Vagina (tissue), 2 donors: ENCODE data around the gene DDX54. TPM values are rescaled to one million over a fixed set of nuclear protein-coding genes. Genes with fewer than 3 reads are reported as not detected.

ENCODE experiments used
- DNase-seq, 2 donors: peaks; one replicate each; pipeline ENCODE4 v3.0.0-alpha.2; 2017; ENCODE audit errors: extremely low spot score in 2 of 2
- H3K27ac ChIP-seq: fragments of 200-600 bp; sonication (generic); one replicate; pipeline ENCODE4 v1.5.1; 2019
- H3K27me3 ChIP-seq: fragments of 200-600 bp; sonication (generic); one replicate; pipeline ENCODE4 v1.5.1; 2019
- H3K36me3 ChIP-seq, 2 donors: fragments of 200-600 bp; sonication (generic); one replicate each; pipeline ENCODE4 v1.5.1; 2017 to 2019
- H3K4me1 ChIP-seq: fragments of 200-600 bp; sonication (generic); one replicate; pipeline ENCODE4 v1.5.1; 2019
- H3K4me3 ChIP-seq, 2 donors: fragments of 200-600 bp; sonication (generic); 1 replicate in 1 of 2; 2 replicates in 1 of 2; pipeline ENCODE4 v1.5.1; 2016 to 2019
- H3K9me3 ChIP-seq: fragments of 200-600 bp; sonication (generic); one replicate; pipeline ENCODE4 v1.5.1; 2019
- POLR2A ChIP-seq, 2 donors: fragments of 450-650 bp; IDR thresholded peaks; one replicate each; pipeline ENCODE4 v1.6.1; 2017; ENCODE audit warnings: antibody characterized with exemption in 2 of 2, mild to moderate bottlenecking in 2 of 2, moderate library complexity in 2 of 2
- POLR2AphosphoS5 ChIP-seq, 2 donors: sonication (generic); formaldehyde crosslinking; IDR thresholded peaks; one replicate each; pipeline ENCODE4 v1.9.0; 2017; ENCODE audit warnings: antibody characterized with exemption in 2 of 2, mild to moderate bottlenecking in 2 of 2, low read depth in 1 of 2; ENCODE audit not compliant: insufficient read depth in 1 of 2
- intact Hi-C: fragments of 100-400 bp; cut with DNase I; formaldehyde crosslinking; loops from one replicate; pipeline ENCODE4 v1.15.1; 2023
- total RNA-seq: library from RNA; depleted of rRNA; stranded (reverse); fragments of >200 nt; gene quantifications from one replicate; pipeline ENCODE4 v1.2.3, GENCODE V29; 2016
- TF ChIP-seq, protein P1 (sequence below), 3 experiments: fragments of 450-650 bp in 2 of 3; fragments of 200-600 bp in 1 of 3; sonication (generic) in 1 of 3; IDR thresholded peaks; one replicate each; pipeline ENCODE4 v1.5.1; 2017 to 2019; ENCODE audit warnings: antibody characterized with exemption in 3 of 3, mild to moderate bottlenecking in 2 of 3, moderate library complexity in 2 of 3

The DDX54 gene
- total RNA-seq, 1 donor from 2014 or later = 52.5 TPM

DNA sequence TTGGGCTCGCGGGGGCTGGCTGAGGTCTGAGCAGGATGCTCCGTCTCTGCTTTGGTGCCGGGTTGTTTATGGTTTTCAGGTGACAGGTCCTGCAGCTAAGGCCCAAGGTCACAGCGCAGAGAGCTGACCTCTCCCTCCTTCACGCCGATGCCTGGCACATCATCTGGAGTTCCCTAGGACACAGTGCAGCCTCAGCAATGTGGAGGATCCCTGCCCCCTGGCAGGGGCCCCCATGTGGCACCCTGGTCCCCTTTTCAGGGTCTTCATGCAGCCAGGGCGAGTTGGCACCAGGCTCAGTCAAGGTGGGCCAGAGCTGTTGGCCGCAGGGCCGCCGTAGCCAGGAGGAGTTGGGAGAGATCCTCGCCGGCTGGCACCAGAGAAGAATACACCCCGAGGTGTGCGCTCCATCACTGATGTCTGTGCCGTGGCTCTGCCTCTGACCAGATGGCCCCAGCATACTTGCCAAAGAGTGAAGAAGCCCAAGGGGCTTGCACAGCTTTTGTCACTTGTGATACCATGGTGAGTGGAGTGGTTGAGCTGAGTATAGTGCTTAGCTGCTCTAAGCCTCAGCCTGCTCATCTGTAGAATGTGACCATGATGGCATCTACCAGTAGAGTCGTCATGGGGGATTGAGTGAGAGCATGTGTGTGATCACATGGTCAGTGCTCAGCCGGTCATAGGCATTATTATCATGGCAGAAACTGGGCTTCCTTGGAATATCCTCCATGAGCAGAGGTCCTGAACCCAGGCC is 47.0 kb upstream of the DDX54 start:
- intact Hi-C loops = no loop called here
- no peak for DNase-seq
- Histone ChIP-seq H3K36me3 (peaks cover 0 to 51% of the 10 kb centered on the region in 2 donors), H3K4me3 (no peak overlapping the region), H3K9me3 (no peaks in the 10 kb centered on the region), H3K4me1 (peaks cover 42% of the 10 kb centered on the region), H3K27ac (no peak overlapping the region), H3K27me3 (no peaks in the 10 kb centered on the region)
- TF ChIP-seq POLR2AphosphoS5 (IDR thresholded peaks at IDR 0.05; ENCODE audit: insufficient read depth in 1 of 2, low read depth in 1 of 2) = no peak
- TF ChIP-seq, protein P1, sequence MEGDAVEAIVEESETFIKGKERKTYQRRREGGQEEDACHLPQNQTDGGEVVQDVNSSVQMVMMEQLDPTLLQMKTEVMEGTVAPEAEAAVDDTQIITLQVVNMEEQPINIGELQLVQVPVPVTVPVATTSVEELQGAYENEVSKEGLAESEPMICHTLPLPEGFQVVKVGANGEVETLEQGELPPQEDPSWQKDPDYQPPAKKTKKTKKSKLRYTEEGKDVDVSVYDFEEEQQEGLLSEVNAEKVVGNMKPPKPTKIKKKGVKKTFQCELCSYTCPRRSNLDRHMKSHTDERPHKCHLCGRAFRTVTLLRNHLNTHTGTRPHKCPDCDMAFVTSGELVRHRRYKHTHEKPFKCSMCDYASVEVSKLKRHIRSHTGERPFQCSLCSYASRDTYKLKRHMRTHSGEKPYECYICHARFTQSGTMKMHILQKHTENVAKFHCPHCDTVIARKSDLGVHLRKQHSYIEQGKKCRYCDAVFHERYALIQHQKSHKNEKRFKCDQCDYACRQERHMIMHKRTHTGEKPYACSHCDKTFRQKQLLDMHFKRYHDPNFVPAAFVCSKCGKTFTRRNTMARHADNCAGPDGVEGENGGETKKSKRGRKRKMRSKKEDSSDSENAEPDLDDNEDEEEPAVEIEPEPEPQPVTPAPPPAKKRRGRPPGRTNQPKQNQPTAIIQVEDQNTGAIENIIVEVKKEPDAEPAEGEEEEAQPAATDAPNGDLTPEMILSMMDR (IDR thresholded peaks at IDR 0.05) = no peak
- no peak for TF ChIP-seq POLR2A (IDR thresholded peaks at IDR 0.05)

DNA sequence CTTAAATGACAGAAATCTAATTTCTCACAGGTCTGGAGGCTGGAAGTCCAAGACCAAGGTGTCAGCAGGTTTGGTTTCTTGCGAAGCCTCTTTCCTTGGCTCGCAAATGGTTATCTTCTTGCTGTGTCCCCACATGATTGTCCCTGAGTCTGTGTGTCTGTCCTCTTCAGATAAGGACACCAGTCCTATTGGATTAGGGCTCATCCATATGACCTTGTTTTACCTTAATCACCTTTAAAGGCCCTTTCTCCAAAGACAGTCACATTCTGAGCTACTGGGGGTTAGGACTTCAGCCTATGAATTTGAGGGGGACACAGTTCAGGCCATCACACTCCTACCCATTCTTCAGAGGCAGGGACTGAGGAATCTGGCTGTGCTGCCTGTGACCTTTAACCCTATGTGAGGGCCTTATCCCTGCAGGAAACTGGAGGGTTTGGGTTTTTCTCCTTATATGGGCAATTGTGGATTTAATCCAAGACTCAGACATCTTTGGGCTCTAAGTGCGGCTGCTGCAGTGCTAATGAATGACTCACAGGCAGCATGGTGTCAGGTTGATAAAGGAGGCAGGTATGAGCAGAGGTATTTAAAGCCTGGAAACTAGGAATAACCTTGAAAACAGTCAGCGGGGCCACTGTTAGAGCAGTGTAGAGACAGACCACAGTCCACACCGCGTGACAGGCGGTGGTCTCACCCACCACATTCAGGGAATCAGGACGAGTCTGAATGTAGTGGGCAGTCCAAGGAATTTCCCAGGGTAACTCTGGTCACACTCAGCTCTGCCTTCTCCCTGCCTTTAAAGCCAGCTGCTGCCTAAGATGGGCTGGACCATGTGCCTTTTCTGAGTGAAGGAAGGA is 46.2 kb upstream of the DDX54 start:
- H3K27ac ChIP-seq = no peak overlapping the region
- intact Hi-C loops = no loop called here

DNA sequence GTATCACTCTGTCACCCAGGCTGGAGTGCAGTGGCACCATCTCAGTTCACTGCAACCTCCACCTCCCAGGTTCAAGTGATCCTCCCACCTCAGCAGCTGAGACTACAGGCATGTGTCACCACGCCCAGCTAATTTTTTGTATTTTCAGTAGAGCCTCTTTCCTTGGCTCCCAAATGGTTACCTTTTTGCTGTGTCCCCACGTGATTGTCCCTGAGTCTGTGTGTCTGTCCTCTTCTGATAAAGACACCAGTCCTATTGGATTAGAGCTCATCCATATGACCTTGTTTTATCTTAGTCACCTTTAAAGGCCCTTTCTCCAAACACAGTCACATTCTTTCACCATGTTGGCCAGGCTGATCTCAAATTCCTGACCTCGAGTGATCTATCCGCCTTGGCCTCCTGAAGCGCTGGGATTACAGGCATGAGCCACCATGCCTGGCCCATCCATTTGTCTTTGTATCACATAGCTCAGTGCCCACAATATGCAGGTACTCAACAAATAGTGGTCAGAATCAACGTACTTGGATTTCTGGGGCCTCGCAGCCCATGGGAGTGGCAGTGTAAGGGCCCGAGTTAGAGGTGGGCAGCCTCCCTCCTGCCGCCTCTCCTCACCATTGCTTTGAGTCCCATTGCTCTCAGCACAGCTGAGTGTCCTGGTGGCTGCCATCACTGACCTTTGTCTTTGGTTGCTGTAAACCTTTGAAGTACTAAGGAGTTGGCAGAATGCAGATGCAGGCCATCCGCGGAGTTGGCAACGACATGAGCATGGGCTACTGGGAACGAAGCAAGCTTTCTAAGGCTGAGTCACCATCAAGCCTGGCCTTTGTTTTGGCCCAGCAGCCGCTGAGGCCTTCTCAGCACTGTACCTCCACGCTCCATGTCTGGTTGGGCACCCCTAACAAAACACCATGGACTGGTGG is 45.3 kb upstream of the DDX54 start:
- Histone ChIP-seq H3K27ac (no peak overlapping the region), H3K9me3 (no peaks in the 10 kb centered on the region), H3K4me1 (peaks cover 30% of the 10 kb centered on the region), H3K36me3 (peaks cover 0 to 57% of the 10 kb centered on the region in 2 donors), H3K27me3 (no peaks in the 10 kb centered on the region), H3K4me3 (no peak overlapping the region)
- no peak for DNase-seq
- intact Hi-C loops = no loop called here
- TF ChIP-seq POLR2AphosphoS5 (IDR thresholded peaks at IDR 0.05; ENCODE audit: insufficient read depth in 1 of 2, low read depth in 1 of 2) (no peak), POLR2A (IDR thresholded peaks at IDR 0.05) (no peak)
- TF ChIP-seq, protein P1 (IDR thresholded peaks at IDR 0.05) = no peak

More for the DNA sequence above, 46.2 kb upstream of the DDX54 start:
- Histone ChIP-seq H3K9me3 (no peaks in the 10 kb centered on the region), H3K36me3 (peaks cover 0 to 57% of the 10 kb centered on the region in 2 donors), H3K4me3 (no peak overlapping the region), H3K4me1 (peaks cover 35% of the 10 kb centered on the region), H3K27me3 (no peaks in the 10 kb centered on the region)
- TF ChIP-seq, protein P1 (IDR thresholded peaks at IDR 0.05) = no peak
- TF ChIP-seq POLR2AphosphoS5 (IDR thresholded peaks at IDR 0.05; ENCODE audit: insufficient read depth in 1 of 2, low read depth in 1 of 2) = no peak
- no peak for TF ChIP-seq POLR2A (IDR thresholded peaks at IDR 0.05)
- no peak for DNase-seq

DNA sequence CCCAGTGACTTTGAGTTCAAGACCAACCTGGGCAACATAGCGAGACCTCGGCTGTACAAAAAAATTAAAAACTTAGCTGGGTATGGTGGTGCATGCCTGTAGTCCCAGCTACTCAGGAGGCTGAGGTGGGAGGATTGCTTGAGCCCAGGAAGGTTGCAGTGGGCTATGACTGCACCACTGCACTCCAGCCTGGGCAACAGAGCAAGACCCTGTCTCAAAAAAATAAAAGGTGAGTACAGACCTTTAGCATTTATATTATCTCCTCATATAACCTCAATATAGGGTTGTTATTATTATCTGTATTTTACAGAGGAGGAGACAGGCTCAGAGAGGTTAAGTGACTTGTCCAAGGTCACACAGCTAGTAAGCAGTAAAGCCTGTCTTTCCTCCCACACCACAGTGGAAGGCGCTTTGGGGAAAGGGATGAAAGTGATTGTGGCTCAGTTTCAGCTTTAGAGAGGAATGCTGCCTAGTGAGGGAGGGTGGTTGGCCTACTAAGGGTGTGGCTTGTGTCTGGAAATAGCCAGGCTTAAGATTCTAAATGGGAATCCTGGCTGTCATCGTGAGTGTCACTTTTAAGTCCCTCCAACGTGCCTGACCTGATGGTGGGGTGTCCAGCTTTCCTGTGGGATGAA is 43.2 kb upstream of the DDX54 start:
- H3K36me3 ChIP-seq = peaks cover 0 to 47% of the 10 kb centered on the region in 2 donors

More for the DNA sequence above, 43.2 kb upstream of the DDX54 start:
- TF ChIP-seq, protein P1 (IDR thresholded peaks at IDR 0.05) = no peak
- TF ChIP-seq POLR2AphosphoS5 (IDR thresholded peaks at IDR 0.05; ENCODE audit: insufficient read depth in 1 of 2, low read depth in 1 of 2) (no peak), POLR2A (IDR thresholded peaks at IDR 0.05) (no peak)
- no peak for DNase-seq
- Histone ChIP-seq H3K4me1 (peaks cover 50% of the 10 kb centered on the region), H3K4me3 (no peak overlapping the region), H3K9me3 (no peaks in the 10 kb centered on the region), H3K27me3 (no peaks in the 10 kb centered on the region), H3K27ac (peak overlapping the region; percentile 5)
- intact Hi-C loops = no loop called here
